Measurements from ENCODE around the gene PAPSS1. TPM values are rescaled to one million over a fixed set of nuclear protein-coding genes. Genes with fewer than 3 reads are reported as not detected.

PAPSS1 gene
- polyA plus RNA-seq, 3 donors from 2014 or later, result 24.1 to 61.9 (median 29.9) TPM

- Mint-ChIP-seq H3K36me3 (peaks cover 15 to 35% (median 32%) of the 10 kb centered on the region in 3 donors), H3K27ac (no peak overlapping the region), H3K4me1 (peaks cover 4 to 8% of the 10 kb centered on the region in 2 donors), H3K27me3 (ENCODE audit: low read depth in 3 of 3) (peaks cover 0 to 4% (median 0%) of the 10 kb centered on the region in 3 donors), H3K9me3 (peaks cover 0 to 13% (median under 1%) of the 10 kb centered on the region in 6 donors), H3K4me3 (no peak overlapping the region)
- no peak for DNase-seq
Observed at GRCh38 chr4:107619066-107619465, 101.0 kb downstream of the PAPSS1 start.

DNA sequence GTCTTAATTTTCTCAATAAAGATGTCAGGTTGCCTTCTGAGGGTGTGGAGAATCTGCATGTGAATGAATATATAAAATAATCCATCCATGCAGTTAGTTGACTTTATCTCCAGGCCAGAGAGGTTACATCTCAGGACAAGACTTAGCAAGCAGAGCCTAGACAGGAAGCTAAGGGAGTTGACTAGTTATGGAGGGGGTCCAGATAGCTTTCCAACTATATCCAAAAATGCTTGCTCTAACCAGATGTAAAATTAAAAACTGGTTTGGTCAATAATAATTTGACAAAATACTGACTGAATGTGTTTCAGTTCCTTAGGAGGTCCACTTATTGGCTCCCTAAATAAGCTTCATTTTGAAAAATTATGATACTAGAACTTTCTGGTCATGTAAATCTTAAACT is 101.4 kb downstream of the PAPSS1 start:
- peaks cover 0 to 9% (median 0%) of the 10 kb centered on the region in 6 donors for H3K9me3 Mint-ChIP-seq
- peaks cover 4 to 8% of the 10 kb centered on the region in 2 donors for H3K4me1 Mint-ChIP-seq
- H3K4me3 Mint-ChIP-seq, result no peak overlapping the region
- H3K27ac Mint-ChIP-seq, result no peak overlapping the region
- no peak for DNase-seq
- H3K27me3 Mint-ChIP-seq (ENCODE audit: low read depth in 3 of 3), result peaks cover 0 to 4% (median 0%) of the 10 kb centered on the region in 3 donors
- H3K36me3 Mint-ChIP-seq, result peaks cover 11 to 31% (median 28%) of the 10 kb centered on the region in 3 donors

GRCh38 chr4:107616838-107617389 is 103.1 kb downstream of the PAPSS1 start:
- peaks cover 4 to 8% of the 10 kb centered on the region in 2 donors for H3K4me1 Mint-ChIP-seq
- peaks cover 0 to 9% (median under 1%) of the 10 kb centered on the region in 6 donors for H3K9me3 Mint-ChIP-seq
- H3K36me3 Mint-ChIP-seq, result peaks cover 15 to 34% (median 29%) of the 10 kb centered on the region in 3 donors
- DNase-seq, result no peak
- H3K4me3 Mint-ChIP-seq, result no peak overlapping the region
- no peak overlapping the region for H3K27ac Mint-ChIP-seq
- peaks cover 0 to 4% (median 0%) of the 10 kb centered on the region in 3 donors for H3K27me3 Mint-ChIP-seq (ENCODE audit: low read depth in 3 of 3)

DNA sequence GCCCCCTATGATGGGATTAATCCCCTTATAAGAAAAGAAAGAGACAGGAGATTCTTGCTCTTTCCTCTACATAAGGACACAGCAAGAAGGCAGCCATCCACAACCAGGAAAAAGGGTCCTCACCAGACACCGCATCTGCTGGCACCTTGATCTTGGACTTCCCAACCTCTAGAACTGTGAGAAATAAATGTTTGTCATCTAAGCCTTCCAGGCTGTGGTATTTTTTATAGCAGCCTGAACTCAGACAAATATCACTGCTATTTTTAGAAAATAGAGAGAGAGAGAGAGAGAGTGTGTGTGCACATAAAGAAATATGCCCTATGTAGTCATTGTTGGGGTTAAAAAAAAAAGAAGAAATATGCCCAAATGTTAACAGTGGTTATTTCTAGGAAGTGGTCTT is 104.2 kb downstream of the PAPSS1 start:
- H3K36me3 Mint-ChIP-seq, result peaks cover 20 to 39% (median 33%) of the 10 kb centered on the region in 3 donors
- H3K27ac Mint-ChIP-seq, result no peak overlapping the region
- H3K4me1 Mint-ChIP-seq, result peaks cover 4 to 8% of the 10 kb centered on the region in 2 donors
- DNase-seq, result no peak
- peaks cover 0 to 4% (median 3%) of the 10 kb centered on the region in 3 donors for H3K27me3 Mint-ChIP-seq (ENCODE audit: low read depth in 3 of 3)
- H3K9me3 Mint-ChIP-seq, result peaks cover 0 to 14% (median under 1%) of the 10 kb centered on the region in 6 donors
- no peak overlapping the region for H3K4me3 Mint-ChIP-seq

- H3K36me3 Mint-ChIP-seq, result no peaks in the 10 kb centered on the region
- H3K4me1 Mint-ChIP-seq, result no peaks in the 10 kb centered on the region
- no peaks in the 10 kb centered on the region for H3K27me3 Mint-ChIP-seq (ENCODE audit: low read depth in 3 of 3)
- no peaks in the 10 kb centered on the region for H3K9me3 Mint-ChIP-seq
- no peak overlapping the region for H3K27ac Mint-ChIP-seq
- no peak overlapping the region for H3K4me3 Mint-ChIP-seq
- no peak for DNase-seq
Observed at GRCh38 chr4:107603430-107603829, 116.6 kb downstream of the PAPSS1 start.

DNA sequence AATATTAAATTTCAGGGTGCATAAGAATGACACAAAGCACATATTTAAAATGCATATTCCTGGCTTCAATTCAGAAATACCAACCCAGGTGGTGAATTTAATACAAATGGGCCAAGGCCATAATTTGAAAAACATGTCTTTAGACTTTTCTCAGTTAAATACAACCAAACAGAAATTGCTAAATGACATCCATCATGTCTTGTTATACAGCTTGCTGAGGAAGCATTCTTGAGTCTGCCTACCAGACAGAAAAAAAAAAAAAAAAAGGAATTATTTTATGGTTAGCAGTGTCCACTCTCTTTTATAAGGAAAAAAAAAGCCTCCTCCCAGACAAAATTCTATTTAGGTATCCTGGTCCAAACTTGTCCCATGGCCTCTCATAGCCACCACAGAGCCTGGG is 119.1 kb downstream of the PAPSS1 start:
- peaks cover 0 to 3% (median 2%) of the 10 kb centered on the region in 3 donors for H3K27me3 Mint-ChIP-seq (ENCODE audit: low read depth in 3 of 3)
- no peak for DNase-seq
- no peaks in the 10 kb centered on the region for H3K4me1 Mint-ChIP-seq
- H3K27ac Mint-ChIP-seq, result no peak overlapping the region
- no peaks in the 10 kb centered on the region for H3K36me3 Mint-ChIP-seq
- no peak overlapping the region for H3K4me3 Mint-ChIP-seq
- peaks cover 0 to 5% (median 0%) of the 10 kb centered on the region in 6 donors for H3K9me3 Mint-ChIP-seq

DNA sequence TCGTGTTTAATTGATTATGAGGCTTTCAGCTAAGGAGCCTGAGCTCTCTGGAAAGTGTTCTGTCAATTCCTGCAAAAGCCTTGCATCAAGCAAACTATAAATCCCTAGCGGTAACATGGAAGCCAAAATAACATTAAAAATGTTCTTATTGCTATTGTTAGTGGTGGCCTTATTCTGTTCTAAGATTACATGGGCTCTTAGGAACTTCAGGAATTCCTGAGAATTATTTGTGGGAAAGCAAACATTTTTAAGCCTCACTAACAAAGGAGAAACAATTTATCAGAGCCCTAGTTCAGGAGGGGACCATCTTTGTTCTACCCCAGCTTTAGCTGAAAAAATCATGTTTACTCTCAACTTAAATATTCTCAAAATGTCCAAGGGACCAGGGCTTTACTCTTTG is 119.6 kb downstream of the PAPSS1 start:
- Mint-ChIP-seq H3K27me3 (ENCODE audit: low read depth in 3 of 3) (peaks cover 0 to 3% (median 2%) of the 10 kb centered on the region in 3 donors), H3K4me3 (no peak overlapping the region), H3K36me3 (no peaks in the 10 kb centered on the region), H3K9me3 (peaks cover 0 to 5% (median 0%) of the 10 kb centered on the region in 6 donors), H3K4me1 (no peaks in the 10 kb centered on the region), H3K27ac (no peak overlapping the region)
- no peak for DNase-seq

DNA sequence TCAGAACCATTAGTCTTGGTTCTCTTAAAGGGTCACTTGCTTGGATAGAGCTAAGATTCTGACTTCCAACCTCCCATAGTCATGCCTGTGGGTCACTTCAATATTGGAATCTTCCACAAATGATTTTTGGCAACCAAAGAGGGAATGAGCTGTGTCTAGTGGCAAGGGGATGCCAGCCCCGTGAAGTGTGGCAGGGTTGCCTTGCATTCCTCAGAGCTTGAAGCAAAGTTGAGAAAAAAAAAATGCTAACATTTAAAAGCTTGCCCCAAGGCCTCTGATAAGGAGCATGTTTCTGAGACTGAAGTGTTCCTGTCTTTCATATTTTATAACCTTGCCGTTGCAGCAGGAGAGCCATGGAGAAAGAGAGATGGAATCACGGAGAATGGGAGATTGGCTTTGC is 120.2 kb downstream of the PAPSS1 start:
- DNase-seq, result no peak
- peaks cover 0 to 5% (median 0%) of the 10 kb centered on the region in 6 donors for H3K9me3 Mint-ChIP-seq
- peaks cover 0 to 3% (median 2%) of the 10 kb centered on the region in 3 donors for H3K27me3 Mint-ChIP-seq (ENCODE audit: low read depth in 3 of 3)
- no peak overlapping the region for H3K27ac Mint-ChIP-seq
- H3K36me3 Mint-ChIP-seq, result no peaks in the 10 kb centered on the region
- H3K4me3 Mint-ChIP-seq, result no peak overlapping the region
- H3K4me1 Mint-ChIP-seq, result no peaks in the 10 kb centered on the region

DNA sequence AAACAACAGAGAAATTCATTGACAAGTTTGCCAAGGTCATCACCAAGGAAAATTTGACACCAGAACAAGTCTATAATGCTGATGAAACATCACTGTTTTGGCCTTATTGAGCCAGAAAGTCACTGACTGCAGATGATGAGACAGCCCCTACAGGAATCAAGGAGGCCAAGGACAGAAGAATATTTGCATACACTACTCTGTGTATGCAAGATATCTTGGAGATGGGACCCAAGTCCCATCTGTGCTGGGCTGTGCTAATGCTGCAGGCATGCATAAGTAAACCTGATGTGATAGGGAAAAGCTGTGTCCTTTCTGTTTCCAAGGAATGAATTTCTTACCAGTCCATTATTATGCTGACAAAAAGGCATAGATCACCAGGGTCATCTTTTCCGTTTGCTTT is 126.8 kb downstream of the PAPSS1 start:
- Mint-ChIP-seq H3K27me3 (ENCODE audit: low read depth in 3 of 3) (peaks cover 1 to 5% (median 2%) of the 10 kb centered on the region in 3 donors), H3K4me3 (no peak overlapping the region), H3K36me3 (peaks cover 0 to 4% (median 0%) of the 10 kb centered on the region in 3 donors), H3K27ac (no peak overlapping the region), H3K9me3 (peaks cover 11 to 48% (median 26%) of the 10 kb centered on the region in 6 donors), H3K4me1 (no peaks in the 10 kb centered on the region)
- no peak for DNase-seq

- H3K27me3 Mint-ChIP-seq (ENCODE audit: low read depth in 3 of 3), result peaks cover 0 to 5% (median 2%) of the 10 kb centered on the region in 3 donors
- no peak for DNase-seq
- no peak overlapping the region for H3K4me3 Mint-ChIP-seq
- no peak overlapping the region for H3K27ac Mint-ChIP-seq
- H3K9me3 Mint-ChIP-seq, result peaks cover 11 to 51% (median 27%) of the 10 kb centered on the region in 6 donors
- H3K4me1 Mint-ChIP-seq, result no peaks in the 10 kb centered on the region
- H3K36me3 Mint-ChIP-seq, result peaks cover 0 to 4% (median 0%) of the 10 kb centered on the region in 3 donors
Observed at GRCh38 chr4:107592519-107592918, 127.5 kb downstream of the PAPSS1 start.

DNA sequence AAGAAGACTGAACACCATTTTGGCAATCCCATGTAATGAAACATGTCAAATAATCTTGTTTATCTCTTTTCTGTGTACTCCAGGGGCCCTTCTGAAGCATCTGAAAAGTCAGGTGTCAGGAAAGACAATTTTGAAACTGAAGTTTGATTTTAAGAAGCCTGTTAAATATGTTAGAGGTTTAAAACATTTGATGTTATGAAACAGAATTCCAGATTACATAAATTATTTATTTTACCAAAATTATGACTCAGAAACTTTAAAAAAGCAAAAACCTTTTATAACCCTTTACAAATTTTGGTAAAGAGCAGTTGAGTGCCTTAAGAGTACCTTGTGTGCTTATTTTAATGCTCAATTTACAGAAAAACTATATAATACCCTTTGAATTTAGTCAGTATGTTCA is 130.8 kb downstream of the PAPSS1 start:
- DNase-seq, result no peak
- H3K27ac Mint-ChIP-seq, result no peak overlapping the region
- peaks cover 0 to 5% (median 0%) of the 10 kb centered on the region in 3 donors for H3K27me3 Mint-ChIP-seq (ENCODE audit: low read depth in 3 of 3)
- peaks cover 0 to 4% (median 0%) of the 10 kb centered on the region in 3 donors for H3K36me3 Mint-ChIP-seq
- no peak overlapping the region for H3K4me3 Mint-ChIP-seq
- peaks cover 16 to 61% (median 34%) of the 10 kb centered on the region in 6 donors for H3K9me3 Mint-ChIP-seq
- H3K4me1 Mint-ChIP-seq, result no peaks in the 10 kb centered on the region

DNA sequence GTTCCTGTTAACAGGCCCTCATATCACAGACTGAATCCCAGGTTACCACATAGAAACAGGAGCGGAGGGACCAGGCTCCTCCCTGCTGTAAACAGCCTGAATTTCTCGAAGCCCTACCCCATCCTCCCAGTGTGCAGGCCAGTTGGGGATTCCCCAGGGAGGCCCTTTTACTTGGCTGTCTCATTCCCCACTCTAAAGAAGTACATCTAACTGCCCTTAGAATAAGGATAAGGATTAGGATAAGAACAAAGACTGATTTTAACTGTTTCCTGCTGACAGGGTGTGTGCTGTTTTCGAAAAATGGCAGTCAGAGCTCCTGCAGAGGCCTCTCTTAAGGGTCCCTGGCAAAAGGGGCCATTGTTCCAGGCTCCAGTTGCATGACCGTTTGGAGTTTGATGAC is 133.7 kb downstream of the PAPSS1 start:
- Mint-ChIP-seq H3K27me3 (ENCODE audit: low read depth in 3 of 3) (no peaks in the 10 kb centered on the region), H3K36me3 (peaks cover 0 to 4% (median 0%) of the 10 kb centered on the region in 3 donors), H3K4me1 (no peaks in the 10 kb centered on the region), H3K9me3 (peaks cover 12 to 50% (median 33%) of the 10 kb centered on the region in 6 donors), H3K27ac (no peak overlapping the region), H3K4me3 (no peak overlapping the region)
- no peak for DNase-seq

DNA sequence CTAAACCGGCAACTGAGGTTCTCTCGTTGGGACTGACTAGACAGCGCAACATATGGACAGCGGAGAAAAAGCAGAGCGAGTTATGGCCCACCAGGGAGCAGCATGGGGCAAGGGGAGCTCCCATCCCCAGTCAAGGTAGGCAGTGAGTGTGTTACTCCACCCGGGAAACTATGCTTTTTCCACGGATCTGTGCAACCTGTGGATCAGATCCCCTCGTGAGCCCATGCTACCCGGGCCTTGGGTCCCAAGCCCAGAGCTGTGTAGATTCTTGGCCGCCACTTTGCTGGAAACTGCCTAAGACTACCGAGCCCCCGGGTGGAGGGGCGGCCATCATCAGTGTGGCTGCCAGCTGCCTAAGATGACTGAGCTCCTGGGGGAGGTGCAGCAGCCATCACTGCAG is 140.9 kb downstream of the PAPSS1 start:
- H3K4me3 Mint-ChIP-seq, result no peak overlapping the region
- no peaks in the 10 kb centered on the region for H3K4me1 Mint-ChIP-seq
- H3K9me3 Mint-ChIP-seq, result peaks cover 0 to 27% (median 10%) of the 10 kb centered on the region in 6 donors

GRCh38 chr4:107578321-107578720 is 141.7 kb downstream of the PAPSS1 start:
- H3K4me1 Mint-ChIP-seq, result no peaks in the 10 kb centered on the region
- no peak for DNase-seq
- peaks cover 0 to 2% (median 0%) of the 10 kb centered on the region in 3 donors for H3K27me3 Mint-ChIP-seq (ENCODE audit: low read depth in 3 of 3)
- peaks cover 0 to 20% (median 9%) of the 10 kb centered on the region in 6 donors for H3K9me3 Mint-ChIP-seq
- H3K36me3 Mint-ChIP-seq, result no peaks in the 10 kb centered on the region
- H3K4me3 Mint-ChIP-seq, result no peak overlapping the region
- H3K27ac Mint-ChIP-seq, result no peak overlapping the region

More for the DNA sequence above, 140.9 kb downstream of the PAPSS1 start:
- H3K36me3 Mint-ChIP-seq, result no peaks in the 10 kb centered on the region
- no peak overlapping the region for H3K27ac Mint-ChIP-seq
- no peak for DNase-seq
- peaks cover 0 to 2% (median 0%) of the 10 kb centered on the region in 3 donors for H3K27me3 Mint-ChIP-seq (ENCODE audit: low read depth in 3 of 3)
